ENCODE measurements around the gene EML4. TPM values are rescaled to one million over a fixed set of nuclear protein-coding genes. Genes with fewer than 3 reads are reported as not detected.
A peak's percentile ranks its signal among the peaks of the same experiment; 100 is the strongest.

EML4 gene
- total and polyA plus RNA-seq, 10 of the 15 experiments (the other 5 are each of a cell fraction or from before 2014, with no cell fraction given), result 23.1 to 91.3 (median 77.4) TPM

DNA sequence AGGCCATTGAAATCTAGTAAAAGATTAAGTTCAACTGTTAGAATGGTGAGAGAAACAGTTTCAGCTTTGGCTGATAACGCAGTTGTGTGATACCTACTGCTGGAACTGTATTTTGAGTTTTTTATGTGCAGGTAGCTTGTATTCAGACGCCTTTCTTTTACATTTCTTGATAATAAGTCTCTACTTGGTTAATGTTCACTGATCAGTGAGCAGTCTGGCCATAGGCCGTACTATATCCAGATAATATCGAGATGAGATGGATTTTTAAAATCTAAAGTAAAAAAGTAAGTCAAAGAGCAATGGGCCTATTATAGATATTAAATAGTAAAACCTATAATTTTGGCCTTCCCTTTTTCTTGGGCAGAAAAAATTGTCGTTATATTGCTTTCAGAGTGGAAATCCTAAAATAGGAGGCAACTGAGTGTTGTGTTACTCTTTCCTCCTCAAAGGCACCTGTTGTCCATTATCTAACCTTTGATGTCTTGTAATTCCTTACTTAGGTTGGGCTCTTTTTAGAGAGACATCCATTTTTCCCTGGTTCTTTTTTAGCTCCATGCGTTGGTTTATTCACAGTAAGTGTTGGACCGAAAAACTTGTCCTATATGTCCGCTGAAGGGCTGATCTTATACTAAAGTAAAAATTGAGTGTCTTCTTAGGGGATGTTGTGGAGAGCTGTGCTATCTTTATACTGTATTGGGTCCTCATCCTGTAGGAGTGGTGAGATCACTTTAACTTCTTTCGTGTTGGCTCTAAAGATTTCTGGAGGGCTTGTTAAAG is 1.7 kb downstream of the EML4 start:
- intact Hi-C loops (cut with micrococcal nuclease; ENCODE audit: unreplicated experiment), result loop anchor here (1.0 to 2.0 kb wide), 3 partner anchors 26 to 69 kb away; no protein-coding TSS in a partner anchor
- POLR2A ChIA-PET, result interaction anchor here (0.6 to 4.9 kb wide), 15 partner anchors 11 to 96 kb away, joined by 3 to 45 read pairs (median 4); no protein-coding TSS in a partner anchor
- H3K4me3 ChIP-seq, result peak overlapping the region; percentile 92

More for the DNA sequence above, 1.7 kb downstream of the EML4 start:
- Histone ChIP-seq H3K36me3 (ENCODE audit: control insufficient read depth in 2 of 2, insufficient read depth in 2 of 2, low read length in 1 of 2) (no peaks in the 10 kb centered on the region), H3K27me3 (replicated peaks in 1 of 2; ENCODE audit: control insufficient read depth in 2 of 2, insufficient read depth in 2 of 2, low read length in 1 of 2) (no peaks in the 10 kb centered on the region), H3K79me2 (ENCODE audit: control insufficient read depth, insufficient read depth, low read length) (peaks cover 66% of the 10 kb centered on the region), H3K27ac (ENCODE audit: control insufficient read depth, insufficient read depth) (peak overlapping the region; percentile 82), H3K4me2 (ENCODE audit: control insufficient read depth, insufficient read depth) (peak overlapping the region; percentile 48), H4K20me1 (ENCODE audit: control insufficient read depth, insufficient read depth) (no peaks in the 10 kb centered on the region), H2AFZ (ENCODE audit: control insufficient read depth, low read depth, low read length) (no peak overlapping the region), H3K9ac (ENCODE audit: control insufficient read depth, insufficient read depth, low read length) (peak overlapping the region; percentile 87), H3K4me1 (ENCODE audit: control insufficient read depth, insufficient read depth, low read length) (peaks cover 3% of the 10 kb centered on the region), H3K9me3 (replicated peaks; ENCODE audit: control insufficient read depth, insufficient read depth, low read length) (no peaks in the 10 kb centered on the region)
- BruUV-seq (replicated peaks), result no TSS peak
- ChIA-PET RAD21 (ENCODE audit: unreplicated experiment) (interaction anchor here (0.7 to 4.7 kb wide), 20 partner anchors 10 to 158 kb away, joined by 3 to 41 read pairs (median 6); no protein-coding TSS in a partner anchor), SMC1A (ENCODE audit: uncharacterized antibody, unreplicated experiment) (interaction anchor here (0.7 to 6.4 kb wide), 23 partner anchors 9 to 192 kb away, joined by 3 to 63 read pairs (median 6); no protein-coding TSS in a partner anchor), CTCF (interaction anchor here (0.6 to 4.6 kb wide), 18 partner anchors 12 to 84 kb away, joined by 3 to 34 read pairs (median 4); no protein-coding TSS in a partner anchor)
- ATAC-seq, result no peak
- no peak for DNase-seq (ENCODE audit: low read depth, low spot score)
- 5% methylated on average over 9 of the region's 9 CpGs for WGBS (ENCODE audit: insufficient coverage, insufficient replicate concordance, low lambda C conversion rate, missing lambda C conversion rate)
- no peak for FAIRE-seq
- in situ Hi-C loops (cut with MboI), result loop anchor here (5.0 kb wide), 1 partner anchor 69 kb away; no protein-coding TSS in a partner anchor
- TF ChIP-seq BHLHE40 (IDR thresholded peaks at IDR 0.05; ENCODE audit: borderline replicate concordance in 1 of 2, low read depth in 2 of 2, low read length in 1 of 2) (no peak), CEBPB (IDR thresholded peaks at IDR 0.05; ENCODE audit: borderline replicate concordance in 1 of 2, low read depth in 2 of 2, low read length in 2 of 2) (no peak), YBX1 (IDR thresholded peaks at IDR 0.05) (no peak)
- TF ChIP-seq, protein P1, sequence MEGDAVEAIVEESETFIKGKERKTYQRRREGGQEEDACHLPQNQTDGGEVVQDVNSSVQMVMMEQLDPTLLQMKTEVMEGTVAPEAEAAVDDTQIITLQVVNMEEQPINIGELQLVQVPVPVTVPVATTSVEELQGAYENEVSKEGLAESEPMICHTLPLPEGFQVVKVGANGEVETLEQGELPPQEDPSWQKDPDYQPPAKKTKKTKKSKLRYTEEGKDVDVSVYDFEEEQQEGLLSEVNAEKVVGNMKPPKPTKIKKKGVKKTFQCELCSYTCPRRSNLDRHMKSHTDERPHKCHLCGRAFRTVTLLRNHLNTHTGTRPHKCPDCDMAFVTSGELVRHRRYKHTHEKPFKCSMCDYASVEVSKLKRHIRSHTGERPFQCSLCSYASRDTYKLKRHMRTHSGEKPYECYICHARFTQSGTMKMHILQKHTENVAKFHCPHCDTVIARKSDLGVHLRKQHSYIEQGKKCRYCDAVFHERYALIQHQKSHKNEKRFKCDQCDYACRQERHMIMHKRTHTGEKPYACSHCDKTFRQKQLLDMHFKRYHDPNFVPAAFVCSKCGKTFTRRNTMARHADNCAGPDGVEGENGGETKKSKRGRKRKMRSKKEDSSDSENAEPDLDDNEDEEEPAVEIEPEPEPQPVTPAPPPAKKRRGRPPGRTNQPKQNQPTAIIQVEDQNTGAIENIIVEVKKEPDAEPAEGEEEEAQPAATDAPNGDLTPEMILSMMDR (IDR thresholded peaks at IDR 0.05 in 2 of 3, conservative IDR thresholded peaks at IDR 0.05 in 1 of 3; ENCODE audit: control insufficient read depth in 2 of 3, extremely low read depth in 1 of 3, insufficient read depth in 1 of 3, low read depth in 3 of 3, low read length in 3 of 3), result no peak
- TF ChIP-seq, protein P2, sequence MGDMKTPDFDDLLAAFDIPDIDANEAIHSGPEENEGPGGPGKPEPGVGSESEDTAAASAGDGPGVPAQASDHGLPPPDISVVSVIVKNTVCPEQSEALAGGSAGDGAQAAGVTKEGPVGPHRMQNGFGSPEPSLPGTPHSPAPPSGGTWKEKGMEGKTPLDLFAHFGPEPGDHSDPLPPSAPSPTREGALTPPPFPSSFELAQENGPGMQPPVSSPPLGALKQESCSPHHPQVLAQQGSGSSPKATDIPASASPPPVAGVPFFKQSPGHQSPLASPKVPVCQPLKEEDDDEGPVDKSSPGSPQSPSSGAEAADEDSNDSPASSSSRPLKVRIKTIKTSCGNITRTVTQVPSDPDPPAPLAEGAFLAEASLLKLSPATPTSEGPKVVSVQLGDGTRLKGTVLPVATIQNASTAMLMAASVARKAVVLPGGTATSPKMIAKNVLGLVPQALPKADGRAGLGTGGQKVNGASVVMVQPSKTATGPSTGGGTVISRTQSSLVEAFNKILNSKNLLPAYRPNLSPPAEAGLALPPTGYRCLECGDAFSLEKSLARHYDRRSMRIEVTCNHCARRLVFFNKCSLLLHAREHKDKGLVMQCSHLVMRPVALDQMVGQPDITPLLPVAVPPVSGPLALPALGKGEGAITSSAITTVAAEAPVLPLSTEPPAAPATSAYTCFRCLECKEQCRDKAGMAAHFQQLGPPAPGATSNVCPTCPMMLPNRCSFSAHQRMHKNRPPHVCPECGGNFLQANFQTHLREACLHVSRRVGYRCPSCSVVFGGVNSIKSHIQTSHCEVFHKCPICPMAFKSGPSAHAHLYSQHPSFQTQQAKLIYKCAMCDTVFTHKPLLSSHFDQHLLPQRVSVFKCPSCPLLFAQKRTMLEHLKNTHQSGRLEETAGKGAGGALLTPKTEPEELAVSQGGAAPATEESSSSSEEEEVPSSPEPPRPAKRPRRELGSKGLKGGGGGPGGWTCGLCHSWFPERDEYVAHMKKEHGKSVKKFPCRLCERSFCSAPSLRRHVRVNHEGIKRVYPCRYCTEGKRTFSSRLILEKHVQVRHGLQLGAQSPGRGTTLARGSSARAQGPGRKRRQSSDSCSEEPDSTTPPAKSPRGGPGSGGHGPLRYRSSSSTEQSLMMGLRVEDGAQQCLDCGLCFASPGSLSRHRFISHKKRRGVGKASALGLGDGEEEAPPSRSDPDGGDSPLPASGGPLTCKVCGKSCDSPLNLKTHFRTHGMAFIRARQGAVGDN (IDR thresholded peaks at IDR 0.05), result no peak
- TF ChIP-seq, protein P3, sequence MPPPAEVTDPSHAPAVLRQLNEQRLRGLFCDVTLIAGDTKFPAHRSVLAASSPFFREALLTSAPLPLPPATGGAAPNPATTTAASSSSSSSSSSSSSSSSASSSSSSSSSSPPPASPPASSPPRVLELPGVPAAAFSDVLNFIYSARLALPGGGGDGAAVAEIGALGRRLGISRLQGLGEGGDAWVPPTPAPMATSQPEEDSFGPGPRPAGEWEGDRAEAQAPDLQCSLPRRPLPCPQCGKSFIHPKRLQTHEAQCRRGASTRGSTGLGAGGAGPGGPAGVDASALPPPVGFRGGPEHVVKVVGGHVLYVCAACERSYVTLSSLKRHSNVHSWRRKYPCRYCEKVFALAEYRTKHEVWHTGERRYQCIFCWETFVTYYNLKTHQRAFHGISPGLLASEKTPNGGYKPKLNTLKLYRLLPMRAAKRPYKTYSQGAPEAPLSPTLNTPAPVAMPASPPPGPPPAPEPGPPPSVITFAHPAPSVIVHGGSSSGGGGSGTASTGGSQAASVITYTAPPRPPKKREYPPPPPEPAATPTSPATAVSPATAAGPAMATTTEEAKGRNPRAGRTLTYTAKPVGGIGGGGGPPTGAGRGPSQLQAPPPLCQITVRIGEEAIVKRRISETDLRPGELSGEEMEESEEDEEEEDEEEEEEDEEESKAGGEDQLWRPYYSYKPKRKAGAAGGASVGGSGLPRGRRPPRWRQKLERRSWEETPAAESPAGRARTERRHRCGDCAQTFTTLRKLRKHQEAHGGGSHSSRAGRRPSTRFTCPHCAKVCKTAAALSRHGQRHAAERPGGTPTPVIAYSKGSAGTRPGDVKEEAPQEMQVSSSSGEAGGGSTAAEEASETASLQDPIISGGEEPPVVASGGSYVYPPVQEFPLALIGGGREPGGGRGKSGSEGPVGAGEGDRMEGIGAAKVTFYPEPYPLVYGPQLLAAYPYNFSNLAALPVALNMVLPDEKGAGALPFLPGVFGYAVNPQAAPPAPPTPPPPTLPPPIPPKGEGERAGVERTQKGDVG (CRISPR knock-in tag; IDR thresholded peaks at IDR 0.05), result no peak
